GM18519 (cell line): ENCODE measurements around the gene JAK1.
A peak's percentile ranks its signal among the peaks of the same experiment; 100 is the strongest.
"Not testable (repeated sequence)": the region's sequence is repeated elsewhere in the genome, so short reads cannot be mapped to it uniquely, and the experiment has no call there.

Source experiments
- ATAC-seq: cut with Tn5 transposase; IDR thresholded peaks from one replicate; pipeline ENCODE4 v1.9.1; 2021; ENCODE audit warnings: mild to moderate bottlenecking, moderate library complexity; ENCODE audit not compliant: unreplicated experiment, low FRiP score

Gene JAK1

GRCh38 chr1:64966158-64966971 is at the start of gene JAK1:
Gene JAK1 (minus strand): TSS chr1:64966549. CDS start chr1:64886264, 80,285 bp downstream.
- peak; percentile 67 for ATAC-seq

- ATAC-seq = no peak
Observed at GRCh38 chr1:65014321-65014720, 48.0 kb upstream of the JAK1 start.

- ATAC-seq = no peak
Observed at GRCh38 chr1:65011983-65012382, 45.6 kb upstream of the JAK1 start.

DNA sequence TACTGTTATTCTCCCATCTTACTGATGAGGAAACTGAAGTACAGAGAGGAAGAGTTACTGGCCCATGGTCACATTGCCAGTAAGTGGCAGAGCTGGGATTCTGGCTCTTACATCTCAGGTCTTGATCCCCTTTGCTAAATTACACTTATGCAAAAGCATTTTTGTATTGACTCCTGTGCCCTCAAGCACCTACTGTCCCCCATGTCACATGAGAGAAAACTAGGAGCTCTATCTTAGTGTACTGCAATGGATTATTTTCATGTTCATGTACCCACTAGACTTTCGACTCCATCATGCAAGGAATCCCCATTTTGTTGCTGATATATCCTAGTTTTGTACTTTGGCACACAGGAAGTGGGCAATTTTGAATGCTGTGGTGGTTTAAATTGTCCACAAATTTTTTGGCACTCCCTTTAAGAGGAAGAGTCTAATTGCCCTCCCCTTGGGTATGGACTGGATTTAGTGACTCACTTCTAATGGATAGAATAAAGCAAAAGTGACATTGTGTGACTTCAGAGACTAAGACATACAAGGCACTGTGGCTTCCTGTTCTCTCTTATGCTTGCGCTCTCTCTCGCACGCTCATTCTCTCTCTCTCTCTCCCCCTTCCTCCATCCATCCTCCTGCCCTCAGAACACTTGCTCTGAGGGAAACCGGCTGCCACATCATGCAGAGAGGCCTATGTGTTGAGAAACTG is 43.5 kb upstream of the JAK1 start:
- no peak for ATAC-seq

DNA sequence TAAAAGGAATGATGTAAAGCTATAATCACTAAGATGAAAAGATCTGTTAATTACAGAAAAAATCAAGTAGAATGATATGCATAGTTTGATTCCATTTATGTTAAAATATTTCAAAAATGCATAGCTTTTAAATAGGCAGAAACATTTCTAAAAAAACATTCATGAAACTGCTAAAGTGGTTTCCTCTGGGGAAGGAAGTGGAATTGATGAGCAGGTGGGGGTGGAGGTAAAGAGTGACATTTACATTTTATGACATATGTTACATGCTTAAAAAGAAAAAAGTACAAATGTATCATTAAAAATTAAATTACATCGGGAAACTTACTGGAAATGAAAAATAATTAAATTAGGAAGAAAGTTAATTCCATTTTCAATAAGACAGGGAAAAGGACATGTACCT is 42.8 kb upstream of the JAK1 start:
- no peak for ATAC-seq

GRCh38 chr1:65006806-65007205 is 40.5 kb upstream of the JAK1 start:
- ATAC-seq = no peak

GRCh38 chr1:65003316-65003664 is 36.9 kb upstream of the JAK1 start:
- ATAC-seq = no peak

DNA sequence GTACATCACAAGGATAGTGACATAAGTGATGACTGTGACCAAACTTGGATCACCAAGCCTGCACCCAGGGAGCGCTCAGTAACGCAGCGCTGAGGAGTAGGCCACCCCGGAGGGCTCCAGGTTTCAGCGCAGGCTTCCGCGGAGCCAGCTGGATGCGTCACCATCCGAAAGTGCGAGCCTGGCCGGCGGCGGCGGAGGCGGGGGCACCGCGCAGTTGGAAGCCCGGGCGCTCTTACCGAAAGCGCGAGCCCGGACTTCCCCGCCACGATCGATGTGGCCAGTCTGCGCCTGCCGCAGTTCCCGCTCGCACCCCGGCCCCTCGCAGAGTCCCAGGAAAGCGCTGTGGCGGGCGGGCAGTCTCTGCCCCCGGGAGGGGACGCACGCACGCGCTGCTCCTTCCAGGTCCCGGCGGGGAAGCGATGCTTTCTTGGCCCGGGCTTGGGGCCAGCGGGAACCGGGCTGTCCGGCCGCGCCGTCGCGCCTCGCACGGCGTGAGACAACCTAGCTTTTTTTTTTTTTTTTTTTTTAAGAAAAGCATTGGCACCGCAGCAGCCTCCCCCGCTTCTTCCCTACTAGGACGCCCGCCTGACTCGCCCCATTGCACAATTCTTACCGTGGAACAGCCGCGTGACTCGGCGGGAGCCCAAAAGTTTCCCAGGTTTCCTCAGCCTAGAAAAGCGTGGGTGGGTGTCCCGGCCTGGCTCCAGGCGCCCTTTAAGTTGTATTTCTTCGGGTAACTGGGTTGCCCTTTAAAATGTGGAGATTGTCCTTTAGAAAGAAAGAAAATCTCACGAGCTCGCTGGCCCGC is 36.4 kb upstream of the JAK1 start:
- peak; percentile 63 for ATAC-seq

DNA sequence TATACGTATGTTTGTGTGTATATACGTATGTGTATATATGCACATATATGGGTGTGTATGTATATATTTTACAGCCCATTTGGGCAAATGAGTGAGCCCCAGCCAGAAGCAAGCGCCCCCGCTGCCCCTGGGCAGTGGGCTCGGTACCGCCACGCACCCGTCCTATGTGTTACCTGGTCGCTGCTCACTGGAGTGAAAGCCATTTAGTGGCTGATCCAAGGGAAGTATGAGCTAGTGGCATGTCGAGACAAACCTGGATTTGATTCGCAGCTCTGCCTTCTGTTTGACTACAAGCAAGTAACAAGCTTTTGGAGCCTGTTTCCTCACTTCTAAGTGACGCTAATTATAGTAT is 35.8 kb upstream of the JAK1 start:
- no peak for ATAC-seq

- no peak for ATAC-seq
Observed at GRCh38 chr1:65001231-65001792, 35.0 kb upstream of the JAK1 start.

DNA sequence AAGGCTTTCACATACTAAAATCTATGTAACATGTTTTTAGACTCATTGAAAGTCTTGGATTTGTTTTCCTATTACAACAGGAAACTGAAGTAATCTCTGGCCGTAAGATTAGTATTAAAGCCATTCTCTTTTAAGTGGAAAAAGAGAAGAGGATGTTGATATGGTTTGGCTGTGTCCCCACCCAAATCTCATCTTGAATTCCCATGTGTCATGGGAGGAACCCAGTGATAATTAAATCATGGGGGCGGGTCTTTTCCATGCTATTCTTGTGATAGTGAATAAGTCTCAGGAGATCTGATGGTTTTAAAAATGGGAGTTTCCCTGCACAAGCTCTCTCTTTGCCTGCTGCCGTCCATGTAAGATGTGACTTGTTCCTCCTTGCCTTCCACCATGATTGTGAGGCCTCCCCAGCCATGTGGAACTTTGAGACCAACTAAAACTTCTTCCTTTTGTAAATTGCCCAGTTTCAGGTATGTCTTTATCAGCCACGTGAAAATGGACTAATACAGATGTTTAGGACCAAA is 32.1 kb upstream of the JAK1 start:
- ATAC-seq = not testable (repeated sequence)

DNA sequence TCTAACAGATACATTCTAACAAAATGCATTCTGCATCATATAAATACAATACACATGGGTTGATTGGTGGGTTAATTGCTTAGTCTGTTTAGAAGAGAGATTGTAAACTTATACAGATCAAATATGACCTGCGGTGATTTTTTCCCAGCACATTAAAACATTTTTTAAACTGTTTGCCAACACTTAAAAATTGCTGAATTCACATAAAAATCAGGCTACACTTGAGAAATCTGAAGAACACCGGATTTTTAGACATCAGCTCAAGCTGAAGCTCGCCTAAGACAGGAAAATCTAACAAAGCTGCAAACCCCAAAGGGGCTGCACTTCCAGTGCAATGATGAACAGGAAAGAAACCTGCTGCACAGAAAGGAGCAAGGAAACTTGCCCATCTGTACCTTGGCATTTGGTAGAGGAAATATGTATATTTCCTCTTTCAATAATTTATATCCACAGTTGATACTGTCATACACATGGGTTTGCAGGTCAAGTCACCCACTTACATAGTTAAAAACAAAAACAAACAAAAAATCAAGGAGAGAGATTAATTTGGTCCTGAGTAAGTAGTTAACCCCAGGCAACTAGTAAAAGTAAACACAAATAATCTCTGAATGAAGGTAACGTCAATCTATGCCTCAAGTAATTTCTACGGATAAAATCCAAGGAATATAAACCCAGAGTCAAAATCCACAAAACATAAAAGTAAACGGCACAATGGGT is 30.4 kb upstream of the JAK1 start:
- no peak for ATAC-seq

GRCh38 chr1:64995316-64995715 is 29.0 kb upstream of the JAK1 start:
- no peak for ATAC-seq

- peak; percentile 99 for ATAC-seq
Observed at GRCh38 chr1:64986903-64987871, 20.8 kb upstream of the JAK1 start.

GRCh38 chr1:64984737-64985136 is 18.4 kb upstream of the JAK1 start:
- ATAC-seq = no peak

GRCh38 chr1:64984106-64984505 is 17.8 kb upstream of the JAK1 start:
- no peak for ATAC-seq

- ATAC-seq = no peak
Observed at GRCh38 chr1:64983110-64983509, 16.8 kb upstream of the JAK1 start.

DNA sequence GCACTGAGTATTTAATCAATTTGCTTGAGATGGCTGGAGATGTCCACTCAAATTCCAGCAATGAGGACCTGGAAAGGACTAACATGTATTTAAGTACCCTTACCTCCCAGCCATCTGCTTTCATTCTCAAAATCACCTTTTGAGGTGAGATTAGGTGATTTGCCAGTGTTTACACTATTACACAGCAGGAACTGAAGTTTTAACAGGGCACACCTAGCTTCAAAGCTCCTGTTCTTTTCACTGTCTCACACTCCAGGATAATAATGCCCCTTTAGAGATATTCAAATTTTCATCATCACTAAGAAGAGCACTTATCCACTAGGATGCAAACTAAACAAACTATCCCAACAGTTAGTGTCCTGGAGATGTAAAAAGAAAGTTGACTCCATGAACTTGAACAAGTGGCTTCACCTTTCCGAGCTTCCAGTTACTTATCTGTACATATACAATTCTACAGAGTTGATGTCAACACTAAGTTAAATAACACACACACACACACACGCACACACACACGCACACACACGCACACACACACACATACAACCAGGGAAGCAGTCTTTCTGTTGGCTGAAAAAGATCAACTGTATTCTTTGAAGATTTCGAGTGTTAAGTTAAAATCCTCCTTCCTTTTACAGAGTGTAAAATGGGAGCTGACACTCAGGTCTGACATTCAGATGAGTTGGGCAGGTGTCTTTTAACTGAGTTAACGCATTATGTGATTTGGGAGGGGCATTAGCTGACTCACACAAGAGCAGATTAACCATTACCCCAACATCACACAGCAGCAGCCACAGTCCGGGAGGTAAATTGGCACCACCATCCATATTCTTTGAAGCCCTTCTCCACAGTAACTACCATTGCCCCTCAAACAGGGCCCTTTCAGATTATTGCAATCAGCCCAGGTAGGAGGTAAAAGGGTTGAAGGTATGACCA is 15.5 kb upstream of the JAK1 start:
- ATAC-seq = no peak
